Measurements from ENCODE around the gene SFSWAP.
"Not testable (repeated sequence)": the region's sequence is repeated elsewhere in the genome, so short reads cannot be mapped to it uniquely, and the experiment has no call there.

The SFSWAP gene

GRCh38 chr12:131743410-131743809 is 32.5 kb downstream of the SFSWAP start:
- POLR2A ChIA-PET; CTCF ChIA-PET; H3K4me3 ChIP-seq (ENCODE audit: control insufficient read depth in 1 of 7, extremely low read depth in 1 of 7, insufficient read depth in 4 of 7, low read depth in 2 of 7, low read length in 6 of 7); H3K27ac ChIP-seq (ENCODE audit: insufficient read depth in 1 of 2, low read depth in 1 of 2, low read length in 2 of 2, poor library complexity in 1 of 2, severe bottlenecking in 2 of 2); H3K27me3 ChIP-seq (replicated peaks in 2 of 5; ENCODE audit: control insufficient read depth in 4 of 5, insufficient read depth in 5 of 5, low read length in 4 of 5); DNase-seq; H3K4me1 ChIP-seq (ENCODE audit: control extremely low read depth in 1 of 4, control insufficient read depth in 4 of 4, insufficient read depth in 4 of 4, low read length in 3 of 4): not testable (repeated sequence)
- Histone ChIP-seq H3K36me3 (ENCODE audit: control insufficient read depth in 4 of 4, insufficient read depth in 4 of 4, low read length in 3 of 4) (peaks cover 19 to 79% (median 55%) of the 10 kb centered on the region in 4 experiments), H3K9me3 (ENCODE audit: control extremely low read depth in 1 of 5, control insufficient read depth in 4 of 5, insufficient read depth in 2 of 5, low read depth in 1 of 5, low read length in 4 of 5) (peaks cover 1 to 23% (median 22%) of the 10 kb centered on the region in 5 experiments)
- WGBS (ENCODE audit: insufficient coverage), result 97% methylated on average over 8 of the region's 8 CpGs

DNA sequence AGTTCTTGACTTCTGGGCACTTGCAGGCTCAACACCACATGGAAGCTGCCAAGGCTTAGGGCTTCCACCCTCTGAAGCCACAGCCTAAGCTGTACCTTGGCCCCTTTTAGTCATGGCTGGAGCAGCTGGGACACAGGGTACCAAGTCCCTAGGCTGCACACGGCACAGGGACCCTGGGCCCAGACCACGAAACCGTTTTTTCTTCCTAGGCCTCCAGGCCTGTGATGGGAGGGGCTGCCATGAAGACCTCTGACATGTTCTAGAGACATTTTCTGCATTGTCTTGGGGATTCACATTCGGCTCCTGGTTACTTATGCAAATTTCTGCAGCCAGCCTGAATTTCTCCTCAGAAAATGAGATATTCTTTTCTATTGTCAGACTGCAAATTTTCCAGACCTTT is 33.0 kb downstream of the SFSWAP start:
- H3K27ac ChIP-seq (ENCODE audit: insufficient read depth in 1 of 2, low read depth in 1 of 2, low read length in 2 of 2, poor library complexity in 1 of 2, severe bottlenecking in 2 of 2); H3K4me3 ChIP-seq (ENCODE audit: control insufficient read depth in 1 of 7, extremely low read depth in 1 of 7, insufficient read depth in 4 of 7, low read depth in 2 of 7, low read length in 6 of 7); H3K27me3 ChIP-seq (replicated peaks in 2 of 5; ENCODE audit: control insufficient read depth in 4 of 5, insufficient read depth in 5 of 5, low read length in 4 of 5); DNase-seq; POLR2A ChIA-PET; H3K4me1 ChIP-seq (ENCODE audit: control extremely low read depth in 1 of 4, control insufficient read depth in 4 of 4, insufficient read depth in 4 of 4, low read length in 3 of 4); CTCF ChIA-PET: not testable (repeated sequence)
- Histone ChIP-seq H3K9me3 (ENCODE audit: control extremely low read depth in 1 of 5, control insufficient read depth in 4 of 5, insufficient read depth in 2 of 5, low read depth in 1 of 5, low read length in 4 of 5) (peaks cover 1 to 23% (median 22%) of the 10 kb centered on the region in 5 experiments), H3K36me3 (ENCODE audit: control insufficient read depth in 4 of 4, insufficient read depth in 4 of 4, low read length in 3 of 4) (peaks cover 21 to 82% (median 56%) of the 10 kb centered on the region in 4 experiments)
- 97% methylated on average over 4 of the region's 4 CpGs for WGBS (ENCODE audit: insufficient coverage)

GRCh38 chr12:131744675-131745074 is 33.8 kb downstream of the SFSWAP start:
- Histone ChIP-seq H3K36me3 (ENCODE audit: control insufficient read depth in 4 of 4, insufficient read depth in 4 of 4, low read length in 3 of 4) (peaks cover 21 to 87% (median 61%) of the 10 kb centered on the region in 4 experiments), H3K9me3 (ENCODE audit: control extremely low read depth in 1 of 5, control insufficient read depth in 4 of 5, insufficient read depth in 2 of 5, low read depth in 1 of 5, low read length in 4 of 5) (peaks cover 1 to 23% (median 22%) of the 10 kb centered on the region in 5 experiments)
- DNase-seq; H3K27me3 ChIP-seq (replicated peaks in 2 of 5; ENCODE audit: control insufficient read depth in 4 of 5, insufficient read depth in 5 of 5, low read length in 4 of 5); H3K27ac ChIP-seq (ENCODE audit: insufficient read depth in 1 of 2, low read depth in 1 of 2, low read length in 2 of 2, poor library complexity in 1 of 2, severe bottlenecking in 2 of 2); CTCF ChIA-PET; H3K4me1 ChIP-seq (ENCODE audit: control extremely low read depth in 1 of 4, control insufficient read depth in 4 of 4, insufficient read depth in 4 of 4, low read length in 3 of 4); POLR2A ChIA-PET; H3K4me3 ChIP-seq (ENCODE audit: control insufficient read depth in 1 of 7, extremely low read depth in 1 of 7, insufficient read depth in 4 of 7, low read depth in 2 of 7, low read length in 6 of 7): not testable (repeated sequence)
- WGBS (ENCODE audit: insufficient coverage), result no CpG with 5 or more reads among the region's 1 CpG

GRCh38 chr12:131745706-131746105 is 34.8 kb downstream of the SFSWAP start:
- ChIA-PET POLR2A (no interaction called here), CTCF (interaction anchor here (1.3 to 2.0 kb wide), 2 partner anchors 9 kb away, joined by 5 to 6 read pairs; no protein-coding TSS in a partner anchor)
- Histone ChIP-seq H3K4me1 (ENCODE audit: control extremely low read depth in 1 of 4, control insufficient read depth in 4 of 4, insufficient read depth in 4 of 4, low read length in 3 of 4) (no peaks in the 10 kb centered on the region), H3K9me3 (ENCODE audit: control extremely low read depth in 1 of 5, control insufficient read depth in 4 of 5, insufficient read depth in 2 of 5, low read depth in 1 of 5, low read length in 4 of 5) (peaks cover 1 to 23% (median 22%) of the 10 kb centered on the region in 5 experiments), H3K36me3 (ENCODE audit: control insufficient read depth in 4 of 4, insufficient read depth in 4 of 4, low read length in 3 of 4) (peaks cover 21 to 87% (median 61%) of the 10 kb centered on the region in 4 experiments), H3K27ac (ENCODE audit: insufficient read depth in 1 of 2, low read depth in 1 of 2, low read length in 2 of 2, poor library complexity in 1 of 2, severe bottlenecking in 2 of 2) (no peak overlapping the region), H3K27me3 (replicated peaks in 2 of 5; ENCODE audit: control insufficient read depth in 4 of 5, insufficient read depth in 5 of 5, low read length in 4 of 5) (no peaks in the 10 kb centered on the region), H3K4me3 (ENCODE audit: control insufficient read depth in 1 of 7, extremely low read depth in 1 of 7, insufficient read depth in 4 of 7, low read depth in 2 of 7, low read length in 6 of 7) (no peak overlapping the region)
- DNase-seq, result no peak
- 100% methylated on average over 5 of the region's 7 CpGs for WGBS (ENCODE audit: insufficient coverage)

- H3K4me1 ChIP-seq (ENCODE audit: control extremely low read depth in 1 of 4, control insufficient read depth in 4 of 4, insufficient read depth in 4 of 4, low read length in 3 of 4), result no peaks in the 10 kb centered on the region
- no peaks in the 10 kb centered on the region for H3K27me3 ChIP-seq (replicated peaks in 2 of 5; ENCODE audit: control insufficient read depth in 4 of 5, insufficient read depth in 5 of 5, low read length in 4 of 5)
- no peak overlapping the region for H3K27ac ChIP-seq (ENCODE audit: insufficient read depth in 1 of 2, low read depth in 1 of 2, low read length in 2 of 2, poor library complexity in 1 of 2, severe bottlenecking in 2 of 2)
- CTCF ChIA-PET, result interaction anchor here (2.0 kb wide), 1 partner anchor 7 kb away, joined by 6 read pairs; no protein-coding TSS in a partner anchor
- peaks cover 1 to 20% (median 18%) of the 10 kb centered on the region in 5 experiments for H3K9me3 ChIP-seq (ENCODE audit: control extremely low read depth in 1 of 5, control insufficient read depth in 4 of 5, insufficient read depth in 2 of 5, low read depth in 1 of 5, low read length in 4 of 5)
- H3K4me3 ChIP-seq (ENCODE audit: control insufficient read depth in 1 of 7, extremely low read depth in 1 of 7, insufficient read depth in 4 of 7, low read depth in 2 of 7, low read length in 6 of 7), result no peak overlapping the region
- DNase-seq, result no peak
- WGBS (ENCODE audit: insufficient coverage), result 97% methylated on average over 11 of the region's 12 CpGs
- peaks cover 20 to 87% (median 63%) of the 10 kb centered on the region in 4 experiments for H3K36me3 ChIP-seq (ENCODE audit: control insufficient read depth in 4 of 4, insufficient read depth in 4 of 4, low read length in 3 of 4)
- POLR2A ChIA-PET, result no interaction called here
Measured at GRCh38 chr12:131747276-131748177, 36.6 kb downstream of the SFSWAP start.

GRCh38 chr12:131749618-131750315 is 38.9 kb downstream of the SFSWAP start:
- Histone ChIP-seq H3K27me3 (replicated peaks in 2 of 5; ENCODE audit: control insufficient read depth in 4 of 5, insufficient read depth in 5 of 5, low read length in 4 of 5) (no peaks in the 10 kb centered on the region), H3K4me3 (ENCODE audit: control insufficient read depth in 1 of 7, extremely low read depth in 1 of 7, insufficient read depth in 4 of 7, low read depth in 2 of 7, low read length in 6 of 7) (no peak overlapping the region), H3K36me3 (ENCODE audit: control insufficient read depth in 4 of 4, insufficient read depth in 4 of 4, low read length in 3 of 4) (peaks cover 17 to 83% (median 62%) of the 10 kb centered on the region in 4 experiments), H3K4me1 (ENCODE audit: control extremely low read depth in 1 of 4, control insufficient read depth in 4 of 4, insufficient read depth in 4 of 4, low read length in 3 of 4) (no peaks in the 10 kb centered on the region), H3K9me3 (ENCODE audit: control extremely low read depth in 1 of 5, control insufficient read depth in 4 of 5, insufficient read depth in 2 of 5, low read depth in 1 of 5, low read length in 4 of 5) (peaks cover 1 to 12% (median 8%) of the 10 kb centered on the region in 5 experiments), H3K27ac (ENCODE audit: insufficient read depth in 1 of 2, low read depth in 1 of 2, low read length in 2 of 2, poor library complexity in 1 of 2, severe bottlenecking in 2 of 2) (no peak overlapping the region)
- POLR2A ChIA-PET, result no interaction called here
- WGBS (ENCODE audit: insufficient coverage), result 97% methylated on average over 17 of the region's 19 CpGs
- DNase-seq, result no peak
- CTCF ChIA-PET, result interaction anchor here (1.0 kb wide), 1 partner anchor 37 kb away, joined by 3 read pairs; no protein-coding TSS in a partner anchor

Measured in common myeloid progenitor, CD34-positive (primary cell).